Measurements from ENCODE around the gene ACAD9. TPM values are rescaled to one million over a fixed set of nuclear protein-coding genes. Genes with fewer than 3 reads are reported as not detected.

Gene ACAD9
- total and polyA plus RNA-seq, 4 donors = 24.9 to 59.3 (median 38.8) TPM

DNA sequence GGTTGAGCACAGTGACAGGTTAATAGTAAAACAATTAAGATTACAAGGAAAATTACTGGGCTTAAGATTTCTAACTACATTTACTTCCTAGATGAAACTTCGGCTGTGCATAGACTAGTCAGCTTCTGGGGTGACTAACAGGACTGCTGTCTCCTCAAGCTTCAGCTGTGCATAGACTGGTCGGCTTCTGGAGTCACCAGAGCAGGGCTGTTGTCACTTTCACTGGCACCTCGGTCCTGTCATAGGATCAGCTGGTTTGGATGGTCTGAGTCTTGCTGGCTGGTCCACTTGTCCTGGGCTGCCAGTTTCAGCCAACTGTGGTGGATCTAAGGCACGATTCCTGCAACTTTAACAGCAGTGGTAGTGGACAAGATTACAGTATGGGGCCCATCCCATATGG lies 23.9 kb upstream of the ACAD9 start:
- DNase-seq (no peak), ATAC-seq (ENCODE audit: insufficient read depth, low FRiP score) (no peak)
- Histone ChIP-seq H3K9ac (ENCODE audit: insufficient read depth in 1 of 2, low read length in 2 of 2) (no peak overlapping the region), H3K36me3 (ENCODE audit: control insufficient read depth in 4 of 4, insufficient read depth in 4 of 4, low read length in 4 of 4) (no peaks in the 10 kb centered on the region), H3K27ac (ENCODE audit: low read depth in 1 of 2, low read length in 1 of 2) (no peak overlapping the region), H3K9me3 (ENCODE audit: control insufficient read depth in 4 of 4, insufficient read depth in 3 of 4, low read length in 3 of 4) (peaks cover 0 to 36% (median 11%) of the 10 kb centered on the region in 4 donors), H3K27me3 (ENCODE audit: control insufficient read depth in 3 of 3, insufficient read depth in 3 of 3, low read length in 2 of 3) (no peaks in the 10 kb centered on the region), H3K4me3 (no peak overlapping the region), H3K4me1 (ENCODE audit: control insufficient read depth in 5 of 5, insufficient read depth in 5 of 5, low read length in 5 of 5) (peaks cover 0 to 3% (median 0%) of the 10 kb centered on the region in 5 donors)
- WGBS, 2 donors = 69 to 83% methylated on average over 4 of the region's 4 CpGs
- TF ChIP-seq, protein P1, sequence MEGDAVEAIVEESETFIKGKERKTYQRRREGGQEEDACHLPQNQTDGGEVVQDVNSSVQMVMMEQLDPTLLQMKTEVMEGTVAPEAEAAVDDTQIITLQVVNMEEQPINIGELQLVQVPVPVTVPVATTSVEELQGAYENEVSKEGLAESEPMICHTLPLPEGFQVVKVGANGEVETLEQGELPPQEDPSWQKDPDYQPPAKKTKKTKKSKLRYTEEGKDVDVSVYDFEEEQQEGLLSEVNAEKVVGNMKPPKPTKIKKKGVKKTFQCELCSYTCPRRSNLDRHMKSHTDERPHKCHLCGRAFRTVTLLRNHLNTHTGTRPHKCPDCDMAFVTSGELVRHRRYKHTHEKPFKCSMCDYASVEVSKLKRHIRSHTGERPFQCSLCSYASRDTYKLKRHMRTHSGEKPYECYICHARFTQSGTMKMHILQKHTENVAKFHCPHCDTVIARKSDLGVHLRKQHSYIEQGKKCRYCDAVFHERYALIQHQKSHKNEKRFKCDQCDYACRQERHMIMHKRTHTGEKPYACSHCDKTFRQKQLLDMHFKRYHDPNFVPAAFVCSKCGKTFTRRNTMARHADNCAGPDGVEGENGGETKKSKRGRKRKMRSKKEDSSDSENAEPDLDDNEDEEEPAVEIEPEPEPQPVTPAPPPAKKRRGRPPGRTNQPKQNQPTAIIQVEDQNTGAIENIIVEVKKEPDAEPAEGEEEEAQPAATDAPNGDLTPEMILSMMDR (IDR thresholded peaks at IDR 0.05; ENCODE audit: control extremely low read depth, extremely low read depth) = no peak

DNA sequence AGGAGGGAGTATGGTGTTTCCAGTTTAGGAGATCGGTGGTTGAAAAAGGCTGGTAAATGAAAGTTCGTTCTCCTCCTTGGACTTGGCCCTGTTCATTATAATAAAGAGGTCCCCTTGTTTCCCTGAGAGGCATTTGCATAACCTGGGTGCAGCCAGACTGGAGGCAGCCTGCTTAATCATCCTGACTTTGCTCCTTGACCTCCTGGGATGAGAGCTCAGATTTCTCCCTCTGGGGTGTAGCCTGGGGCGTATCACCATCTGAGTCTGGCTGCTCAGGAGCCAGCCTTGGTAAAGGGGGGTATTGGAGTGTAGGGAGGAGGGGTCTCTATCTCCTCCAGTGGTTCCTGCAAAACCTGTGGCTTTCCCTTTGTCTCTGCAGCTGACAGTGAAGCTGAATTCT lies 21.3 kb upstream of the ACAD9 start:
- Histone ChIP-seq H3K9ac (ENCODE audit: insufficient read depth in 1 of 2, low read length in 2 of 2) (no peak overlapping the region), H3K36me3 (ENCODE audit: control insufficient read depth in 4 of 4, insufficient read depth in 4 of 4, low read length in 4 of 4) (no peaks in the 10 kb centered on the region), H3K4me3 (no peak overlapping the region), H3K9me3 (ENCODE audit: control insufficient read depth in 4 of 4, insufficient read depth in 3 of 4, low read length in 3 of 4) (peaks cover 0 to 41% (median 13%) of the 10 kb centered on the region in 4 donors), H3K4me1 (ENCODE audit: control insufficient read depth in 5 of 5, insufficient read depth in 5 of 5, low read length in 5 of 5) (peaks cover 0 to 3% (median 0%) of the 10 kb centered on the region in 5 donors), H3K27me3 (ENCODE audit: control insufficient read depth in 3 of 3, insufficient read depth in 3 of 3, low read length in 2 of 3) (no peaks in the 10 kb centered on the region), H3K27ac (ENCODE audit: low read depth in 1 of 2, low read length in 1 of 2) (no peak overlapping the region)
- ATAC-seq (ENCODE audit: insufficient read depth, low FRiP score) (no peak), DNase-seq (no peak)
- TF ChIP-seq, protein P1 (IDR thresholded peaks at IDR 0.05; ENCODE audit: control extremely low read depth, extremely low read depth) = no peak
- 93 to 98% methylated on average over 3 of the region's 3 CpGs for WGBS, 2 donors

DNA sequence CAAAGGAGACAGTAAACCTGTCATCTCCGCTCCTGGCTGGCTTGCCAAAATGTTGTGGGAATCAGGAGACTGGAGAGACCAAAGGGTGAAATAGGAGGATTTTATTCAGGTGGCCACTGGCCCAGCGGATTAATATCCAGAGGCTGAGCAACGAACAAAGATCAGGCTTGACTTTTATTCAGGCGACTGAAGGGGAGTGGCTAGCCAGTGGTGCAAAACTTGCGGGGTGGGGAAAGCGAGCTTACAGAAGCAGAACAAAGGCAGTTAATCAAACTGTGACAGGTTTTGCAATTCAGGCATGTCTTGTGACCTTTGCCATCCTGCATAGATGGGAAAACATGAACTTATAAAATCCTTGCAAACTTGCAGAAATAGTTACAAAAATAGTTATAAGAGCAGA lies 19.8 kb upstream of the ACAD9 start:
- peaks cover 0 to 4% (median 2%) of the 10 kb centered on the region in 5 donors for H3K4me1 ChIP-seq (ENCODE audit: control insufficient read depth in 5 of 5, insufficient read depth in 5 of 5, low read length in 5 of 5)
- H3K27me3 ChIP-seq (ENCODE audit: control insufficient read depth in 3 of 3, insufficient read depth in 3 of 3, low read length in 2 of 3) = no peaks in the 10 kb centered on the region
- ATAC-seq (ENCODE audit: insufficient read depth, low FRiP score) = no peak
- no peak overlapping the region for H3K9ac ChIP-seq (ENCODE audit: insufficient read depth in 1 of 2, low read length in 2 of 2)
- no peak overlapping the region for H3K4me3 ChIP-seq
- 67 to 85% methylated on average over 6 of the region's 6 CpGs for WGBS, 2 donors
- TF ChIP-seq, protein P1 (IDR thresholded peaks at IDR 0.05; ENCODE audit: control extremely low read depth, extremely low read depth) = no peak
- DNase-seq = peak in 1 of 3 donors; percentile 6
- peaks cover 0 to 35% (median 12%) of the 10 kb centered on the region in 4 donors for H3K9me3 ChIP-seq (ENCODE audit: control insufficient read depth in 4 of 4, insufficient read depth in 3 of 4, low read length in 3 of 4)
- no peaks in the 10 kb centered on the region for H3K36me3 ChIP-seq (ENCODE audit: control insufficient read depth in 4 of 4, insufficient read depth in 4 of 4, low read length in 4 of 4)
- no peak overlapping the region for H3K27ac ChIP-seq (ENCODE audit: low read depth in 1 of 2, low read length in 1 of 2)

DNA sequence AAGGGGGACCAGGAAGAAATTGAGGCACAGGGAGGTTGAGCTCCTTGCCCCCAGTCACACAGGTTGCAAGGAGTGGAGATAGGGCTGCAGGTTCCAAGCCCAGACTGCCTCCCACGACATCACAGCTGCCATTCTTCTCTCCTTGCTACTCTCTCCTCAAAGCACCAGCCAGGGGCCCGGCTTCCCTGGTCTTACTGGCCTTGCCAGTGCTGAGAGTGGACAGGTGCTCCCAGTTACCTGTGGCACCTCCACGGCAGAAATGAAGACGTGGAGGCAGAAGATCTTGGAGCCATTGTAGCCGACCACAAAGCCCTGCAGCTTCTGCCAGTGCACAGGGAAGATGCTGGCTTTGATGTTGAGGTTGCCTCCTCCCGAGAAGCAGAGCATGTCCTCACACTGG lies 17.9 kb upstream of the ACAD9 start:
- TF ChIP-seq, protein P1 (IDR thresholded peaks at IDR 0.05; ENCODE audit: control extremely low read depth, extremely low read depth) = no peak
- ATAC-seq (ENCODE audit: insufficient read depth, low FRiP score) (no peak), DNase-seq (no peak)
- Histone ChIP-seq H3K9me3 (ENCODE audit: control insufficient read depth in 4 of 4, insufficient read depth in 3 of 4, low read length in 3 of 4) (peaks cover 0 to 35% (median 12%) of the 10 kb centered on the region in 4 donors), H3K27me3 (ENCODE audit: control insufficient read depth in 3 of 3, insufficient read depth in 3 of 3, low read length in 2 of 3) (no peaks in the 10 kb centered on the region), H3K4me1 (ENCODE audit: control insufficient read depth in 5 of 5, insufficient read depth in 5 of 5, low read length in 5 of 5) (peaks cover 0 to 10% (median 0%) of the 10 kb centered on the region in 5 donors), H3K27ac (ENCODE audit: low read depth in 1 of 2, low read length in 1 of 2) (no peak overlapping the region), H3K36me3 (ENCODE audit: control insufficient read depth in 4 of 4, insufficient read depth in 4 of 4, low read length in 4 of 4) (no peaks in the 10 kb centered on the region), H3K9ac (ENCODE audit: insufficient read depth in 1 of 2, low read length in 2 of 2) (no peak overlapping the region), H3K4me3 (no peak overlapping the region)
- WGBS, 2 donors = 77 to 97% methylated on average over 6 of the region's 6 CpGs

All from lung (tissue), 12 donors.